Smooth muscle cell (in vitro differentiated cells): Measurements from ENCODE around the gene LMAN2L. TPM values are rescaled to one million over a fixed set of nuclear protein-coding genes. Genes with fewer than 3 reads are reported as not detected.

Experiments used
- DNase-seq: peaks from one replicate; lab custom pipeline; 2025; ENCODE audit not compliant: unreplicated experiment; lab: John Stamatoyannopoulos, UW
- H2AFZ ChIP-seq: fragments of 200-600 bp; sonication (generic); 2 replicates; pipeline ENCODE4 v1.6.0; 2016; ENCODE audit warnings: antibody characterized with exemption, low read depth, mild to moderate bottlenecking
- H3F3A ChIP-seq: fragments of 200-600 bp; sonication (generic); 2 replicates; pipeline ENCODE4 v1.6.0; 2017; ENCODE audit warnings: antibody characterized with exemption, low read depth
- H3K27ac ChIP-seq: fragments of 200-600 bp; sonication (generic); 2 replicates; pipeline ENCODE4 v1.5.1; 2016; ENCODE audit warnings: low read depth, mild to moderate bottlenecking
- H3K27me3 ChIP-seq: fragments of 200-600 bp; sonication (generic); 2 replicates; pipeline ENCODE4 v1.6.1; 2016; ENCODE audit warnings: low read depth, mild to moderate bottlenecking
- H3K36me3 ChIP-seq: fragments of 200-600 bp; sonication (generic); 2 replicates; pipeline ENCODE4 v1.5.1; 2016; ENCODE audit warnings: low read depth
- H3K4me1 ChIP-seq: fragments of 200-600 bp; sonication (generic); 2 replicates; pipeline ENCODE4 v1.5.1; 2016; ENCODE audit warnings: low read depth
- H3K4me2 ChIP-seq: fragments of 200-600 bp; sonication (generic); 2 replicates; pipeline ENCODE4 v1.6.0; 2016; ENCODE audit warnings: mild to moderate bottlenecking
- H3K4me3 ChIP-seq: fragments of 200-600 bp; sonication (generic); 2 replicates; pipeline ENCODE4 v1.5.1; 2016; ENCODE audit warnings: mild to moderate bottlenecking
- H3K79me2 ChIP-seq: fragments of 200-600 bp; sonication (generic); 2 replicates; pipeline ENCODE4 v1.6.0; 2016; ENCODE audit warnings: low read depth, mild to moderate bottlenecking
- H3K9ac ChIP-seq: fragments of 200-600 bp; sonication (generic); 2 replicates; pipeline ENCODE4 v1.6.0; 2016; ENCODE audit warnings: low read depth
- H3K9me3 ChIP-seq: fragments of 200-600 bp; sonication (generic); replicated peaks from 2 replicates; pipeline ENCODE4 v1.5.1; 2016; ENCODE audit warnings: low read depth
- H4K20me1 ChIP-seq: fragments of 200-600 bp; sonication (generic); 2 replicates; pipeline ENCODE4 v1.6.0; 2016; ENCODE audit warnings: low read depth
- WGBS: methylation state at CpG from one replicate; pipeline ENCODE4 v1.1.7; 2016; ENCODE audit warnings: low lambda C conversion rate; 5-methylcytosine and 5-hydroxymethylcytosine counted together
- polyA plus RNA-seq: library from polyadenylated mRNA; unstranded; fragments of >200 nt; fragmentation: Nextera tagmentation; extraction: Ambion mirVana; gene quantifications from 2 replicates; pipeline ENCODE4 v1.2.1, GENCODE V29; 2016
- total RNA-seq: library from RNA; depleted of rRNA; stranded (reverse); fragments of >200 nt; gene quantifications from 2 replicates; pipeline ENCODE4 v1.2.3, GENCODE V29; 2014
- TF ChIP-seq, protein P1 (sequence below): fragments of 200-600 bp; sonication (generic); IDR thresholded peaks from 2 replicates; pipeline ENCODE4 v1.5.1; 2017; ENCODE audit warnings: borderline replicate concordance, mild to moderate bottlenecking, antibody characterized with exemption; ENCODE audit not compliant: insufficient read depth, poor library complexity, severe bottlenecking

LMAN2L gene
- total and polyA plus RNA-seq, 2 experiments from 2014 or later, result 26.2 to 32.9 TPM

DNA sequence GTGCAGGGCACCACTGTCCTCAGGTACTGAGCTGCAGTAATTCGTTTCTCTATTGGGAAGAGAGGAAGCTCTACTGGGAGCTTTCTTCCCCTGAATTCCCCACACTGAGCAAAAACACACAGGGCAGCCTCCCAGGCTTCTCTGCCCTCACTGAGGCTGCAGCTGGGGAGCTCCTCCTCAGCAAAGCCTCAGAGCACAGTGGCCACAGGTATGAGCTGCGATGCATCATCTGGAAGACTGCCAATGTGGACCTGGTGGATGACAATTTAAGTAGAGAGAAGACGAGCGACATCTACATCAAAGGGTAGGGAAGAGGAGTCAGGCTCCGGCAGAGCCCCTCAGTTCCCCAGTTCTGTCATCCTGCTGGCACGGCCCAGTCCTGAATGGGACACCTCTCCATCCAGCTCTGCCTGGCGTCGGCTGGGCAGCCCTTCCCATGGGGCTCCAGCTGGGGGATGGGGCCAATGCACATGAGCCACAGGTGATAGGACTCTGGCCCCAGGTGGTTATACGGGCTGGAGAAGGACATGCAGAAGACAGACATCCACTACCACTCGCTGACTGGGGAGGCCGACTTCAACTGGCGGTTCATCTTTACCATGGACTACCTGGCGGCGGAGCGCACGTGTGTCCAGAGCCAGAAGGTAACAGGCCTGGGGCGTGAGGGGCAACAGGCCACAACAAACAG is 37.6 kb downstream of the LMAN2L start:
- WGBS, result 94% methylated on average over 17 of the region's 17 CpGs
- TF ChIP-seq, protein P1, sequence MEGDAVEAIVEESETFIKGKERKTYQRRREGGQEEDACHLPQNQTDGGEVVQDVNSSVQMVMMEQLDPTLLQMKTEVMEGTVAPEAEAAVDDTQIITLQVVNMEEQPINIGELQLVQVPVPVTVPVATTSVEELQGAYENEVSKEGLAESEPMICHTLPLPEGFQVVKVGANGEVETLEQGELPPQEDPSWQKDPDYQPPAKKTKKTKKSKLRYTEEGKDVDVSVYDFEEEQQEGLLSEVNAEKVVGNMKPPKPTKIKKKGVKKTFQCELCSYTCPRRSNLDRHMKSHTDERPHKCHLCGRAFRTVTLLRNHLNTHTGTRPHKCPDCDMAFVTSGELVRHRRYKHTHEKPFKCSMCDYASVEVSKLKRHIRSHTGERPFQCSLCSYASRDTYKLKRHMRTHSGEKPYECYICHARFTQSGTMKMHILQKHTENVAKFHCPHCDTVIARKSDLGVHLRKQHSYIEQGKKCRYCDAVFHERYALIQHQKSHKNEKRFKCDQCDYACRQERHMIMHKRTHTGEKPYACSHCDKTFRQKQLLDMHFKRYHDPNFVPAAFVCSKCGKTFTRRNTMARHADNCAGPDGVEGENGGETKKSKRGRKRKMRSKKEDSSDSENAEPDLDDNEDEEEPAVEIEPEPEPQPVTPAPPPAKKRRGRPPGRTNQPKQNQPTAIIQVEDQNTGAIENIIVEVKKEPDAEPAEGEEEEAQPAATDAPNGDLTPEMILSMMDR, result no peak

GRCh38 chr2:96701636-96702035 is 38.2 kb downstream of the LMAN2L start:
- Histone ChIP-seq H3K27me3 (no peaks in the 10 kb centered on the region), H3F3A (no peaks in the 10 kb centered on the region), H4K20me1 (no peaks in the 10 kb centered on the region), H3K36me3 (no peaks in the 10 kb centered on the region), H3K4me1 (no peaks in the 10 kb centered on the region), H2AFZ (no peak overlapping the region), H3K4me2 (no peak overlapping the region), H3K27ac (no peak overlapping the region), H3K4me3 (no peak overlapping the region), H3K79me2 (no peaks in the 10 kb centered on the region), H3K9ac (no peak overlapping the region), H3K9me3 (no peaks in the 10 kb centered on the region)
- WGBS, result 91% methylated on average over 6 of the region's 6 CpGs
- DNase-seq, result no peak
- TF ChIP-seq, protein P1, result no peak

More for the DNA sequence above, 37.6 kb downstream of the LMAN2L start:
- Histone ChIP-seq H3K4me3 (no peak overlapping the region), H3K4me1 (no peaks in the 10 kb centered on the region), H3K27me3 (no peaks in the 10 kb centered on the region), H4K20me1 (no peaks in the 10 kb centered on the region), H3K36me3 (no peaks in the 10 kb centered on the region), H3F3A (no peaks in the 10 kb centered on the region), H2AFZ (no peak overlapping the region), H3K9me3 (no peaks in the 10 kb centered on the region), H3K27ac (no peak overlapping the region), H3K9ac (no peak overlapping the region), H3K4me2 (no peak overlapping the region), H3K79me2 (no peaks in the 10 kb centered on the region)
- no peak for DNase-seq

DNA sequence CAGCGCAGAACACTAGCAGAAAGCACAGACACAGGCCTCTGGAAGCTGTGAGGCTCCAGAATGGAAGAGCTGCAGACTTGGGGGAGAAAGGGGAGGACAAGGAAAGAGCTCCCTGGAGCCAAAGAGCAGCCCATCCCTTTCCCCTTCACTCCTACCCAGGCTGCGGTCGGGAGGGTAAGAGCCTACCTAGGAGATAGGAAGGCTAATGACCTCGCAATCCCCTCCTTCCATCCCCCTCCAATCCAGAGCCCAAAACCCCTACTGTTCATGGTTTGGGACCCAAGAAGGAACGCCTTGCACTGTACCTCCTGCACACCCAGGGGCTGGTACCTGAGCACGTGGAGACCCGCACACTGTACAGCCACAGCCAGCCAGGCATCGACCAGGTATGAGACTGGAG is 39.8 kb downstream of the LMAN2L start:
- Histone ChIP-seq H3F3A (no peaks in the 10 kb centered on the region), H3K36me3 (no peaks in the 10 kb centered on the region), H3K27ac (no peak overlapping the region), H4K20me1 (no peaks in the 10 kb centered on the region), H3K4me3 (no peak overlapping the region), H3K79me2 (no peaks in the 10 kb centered on the region), H3K4me1 (no peaks in the 10 kb centered on the region), H3K27me3 (no peaks in the 10 kb centered on the region), H3K9ac (no peak overlapping the region), H2AFZ (no peak overlapping the region), H3K9me3 (no peaks in the 10 kb centered on the region), H3K4me2 (no peak overlapping the region)
- TF ChIP-seq, protein P1, result no peak
- no peak for DNase-seq
- WGBS, result 96% methylated on average over 8 of the region's 8 CpGs

DNA sequence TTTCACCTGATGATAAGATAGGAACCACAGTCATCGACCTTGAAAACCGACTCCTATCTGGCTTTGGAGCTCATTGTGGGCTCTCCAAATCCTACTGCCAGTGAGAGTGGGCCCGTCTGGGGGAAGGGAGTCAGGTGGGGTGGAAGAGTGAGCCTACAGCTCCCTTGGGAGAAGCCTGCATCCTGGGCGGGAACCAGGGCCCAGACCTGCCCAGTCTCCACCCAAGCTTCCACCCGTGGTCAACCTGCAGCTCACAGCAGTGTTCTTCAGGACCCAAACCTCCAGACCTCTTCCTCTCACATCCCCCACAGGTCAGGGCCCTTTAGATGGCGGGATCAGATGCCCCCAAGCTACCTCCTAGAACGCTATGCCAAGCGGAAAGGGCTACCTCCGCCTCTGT is 40.2 kb downstream of the LMAN2L start:
- Histone ChIP-seq H3K9ac (no peak overlapping the region), H3K79me2 (no peaks in the 10 kb centered on the region), H3K9me3 (no peaks in the 10 kb centered on the region), H3K4me2 (no peak overlapping the region), H3F3A (no peaks in the 10 kb centered on the region), H3K4me1 (no peaks in the 10 kb centered on the region), H4K20me1 (no peaks in the 10 kb centered on the region), H3K27ac (no peak overlapping the region), H2AFZ (no peak overlapping the region), H3K36me3 (no peaks in the 10 kb centered on the region), H3K27me3 (no peaks in the 10 kb centered on the region), H3K4me3 (no peak overlapping the region)
- TF ChIP-seq, protein P1, result no peak
- DNase-seq, result no peak
- 94% methylated on average over 9 of the region's 9 CpGs for WGBS
